Measurements from ENCODE around the gene MRPL52. TPM values are rescaled to one million over a fixed set of nuclear protein-coding genes. Genes with fewer than 3 reads are reported as not detected.

Gene MRPL52
- total and polyA plus RNA-seq, 2 of the 13 experiments (the other 11 are each of a cell fraction or from before 2014, with no cell fraction given) = 118 to 329 TPM

GRCh38 chr14:22872033-22872832, 42.5 kb downstream of the MRPL52 start (continued):
- peak; percentile 53 for TF ChIP-seq FOSL2 (CRISPR knock-in tag; IDR thresholded peaks at IDR 0.05)
- peak; percentile 60 for TF ChIP-seq YY1 (IDR thresholded peaks at IDR 0.05; ENCODE audit: insufficient read depth, insufficient replicate concordance, low read depth, low read length)
- no peak for TF ChIP-seq CENPX (CRISPR knock-in tag; IDR thresholded peaks at IDR 0.05)
- no peak for TF ChIP-seq CENPBD1 (CRISPR knock-in tag; IDR thresholded peaks at IDR 0.05; ENCODE audit: borderline replicate concordance, low read depth)
- peak; percentile 48; the same call in 1 of the 2 replicates for TF ChIP-seq ZNF572 (CRISPR knock-in tag; IDR thresholded peaks at IDR 0.05)
- TF ChIP-seq TFDP1 (CRISPR knock-in tag; IDR thresholded peaks at IDR 0.05; ENCODE audit: borderline replicate concordance) = no peak
- TF ChIP-seq ZNF350 (CRISPR knock-in tag; IDR thresholded peaks at IDR 0.05; ENCODE audit: borderline replicate concordance, low read depth) = no peak; the same call in 1 of the 2 replicates
- TF ChIP-seq ZNF256 (CRISPR knock-in tag; conservative IDR thresholded peaks at IDR 0.05) = 0 out of 2 replicates have a peak, but pooled peaks have one; percentile 0
- peak; percentile 55; the same call in 1 of the 2 replicates for TF ChIP-seq HOMEZ (CRISPR knock-in tag; IDR thresholded peaks at IDR 0.05; ENCODE audit: low read depth)
- TF ChIP-seq ZFP36L1 (CRISPR knock-in tag; IDR thresholded peaks at IDR 0.05) = no peak
- 0 out of 2 replicates have a peak, but pooled peaks have one; percentile 36 for TF ChIP-seq ZMYM3 (CRISPR knock-in tag; IDR thresholded peaks at IDR 0.05)
- 0 out of 2 replicates have a peak, but pooled peaks have one; percentile 86 for TF ChIP-seq NFATC3 (CRISPR knock-in tag; IDR thresholded peaks at IDR 0.05)
- TF ChIP-seq ZFP90 (CRISPR knock-in tag; IDR thresholded peaks at IDR 0.05; ENCODE audit: borderline replicate concordance) = peak; percentile 22; the same call in 1 of the 2 replicates
- TF ChIP-seq SRF (IDR thresholded peaks at IDR 0.05; ENCODE audit: low read depth, low read length) = peak; percentile 63; the same call in 1 of the 2 replicates
- TF ChIP-seq ZNF121 (CRISPR knock-in tag; IDR thresholded peaks at IDR 0.05) = no peak
- TF ChIP-seq ZNF446 (CRISPR knock-in tag; IDR thresholded peaks at IDR 0.05) = peak; percentile 75; the same call in 1 of the 2 replicates
- peak; percentile 49; the same call in 1 of the 2 replicates for TF ChIP-seq ZNF770 (CRISPR knock-in tag; IDR thresholded peaks at IDR 0.05)
- peak; percentile 13; the same call in 1 of the 2 replicates for TF ChIP-seq ZNF598 (CRISPR knock-in tag; IDR thresholded peaks at IDR 0.05; ENCODE audit: borderline replicate concordance)
- peak; percentile 9; the same call in 1 of the 2 replicates for TF ChIP-seq ZNF354B (CRISPR knock-in tag; IDR thresholded peaks at IDR 0.05)
- no peak for TF ChIP-seq PAF1 (CRISPR knock-in tag; IDR thresholded peaks at IDR 0.05)
- TF ChIP-seq ZSCAN22 (CRISPR knock-in tag; IDR thresholded peaks at IDR 0.05) = 0 out of 2 replicates have a peak, but pooled peaks have one; percentile 13
- TF ChIP-seq ZNF562 (CRISPR knock-in tag; IDR thresholded peaks at IDR 0.05; ENCODE audit: borderline replicate concordance) = no peak
- peak; percentile 61; the same call in 1 of the 2 replicates for TF ChIP-seq MLX (CRISPR knock-in tag; IDR thresholded peaks at IDR 0.05)
- no peak; the same call in 1 of the 2 replicates for TF ChIP-seq ZNF782 (CRISPR knock-in tag; IDR thresholded peaks at IDR 0.05; ENCODE audit: borderline replicate concordance)

Measured in HepG2 (cell line).